Type B pancreatic cell (in vitro differentiated cells): ENCODE measurements around the gene SMYD3. TPM values are rescaled to one million over a fixed set of nuclear protein-coding genes. Genes with fewer than 3 reads are reported as not detected.

Experiments used
- DNase-seq: peaks from one replicate; pipeline ENCODE4 v3.0.0; 2021; ENCODE audit warnings: mixed read lengths; ENCODE audit not compliant: unreplicated experiment; ENCODE audit errors: extremely low spot score
- H3K27ac Mint-ChIP-seq: 2 replicates; pipeline ENCODE4 v1.8.0; 2021; ENCODE audit warnings: mild to moderate bottlenecking, mixed read lengths
- H3K27me3 Mint-ChIP-seq: 2 replicates; pipeline ENCODE4 v1.8.0; 2021; ENCODE audit warnings: mixed read lengths
- H3K36me3 Mint-ChIP-seq: 2 replicates; pipeline ENCODE4 v1.8.0; 2021; ENCODE audit warnings: mixed read lengths
- H3K4me1 Mint-ChIP-seq: one replicate; pipeline ENCODE4 v1.8.0; 2021; ENCODE audit warnings: mixed read lengths; ENCODE audit not compliant: unreplicated experiment
- H3K4me3 Mint-ChIP-seq: 2 replicates; pipeline ENCODE4 v1.8.0; 2021; ENCODE audit warnings: mild to moderate bottlenecking, mixed read lengths
- H3K9me3 Mint-ChIP-seq: 2 replicates; pipeline ENCODE4 v1.8.0; 2021; ENCODE audit warnings: mixed read lengths
- total RNA-seq: library from RNA; stranded (reverse); gene quantifications from 2 replicates; pipeline ENCODE4 v1.2.1, GENCODE V29; 2021; ENCODE audit warnings: low replicate concordance
- TF ChIP-seq, protein P1 (sequence below): fragments of 200-600 bp; sonication (generic); conservative IDR thresholded peaks from 2 replicates; pipeline ENCODE4 v1.5.0; 2021; ENCODE audit warnings: antibody characterized with exemption, mild to moderate bottlenecking

SMYD3 gene
- total RNA-seq, 1 donor from 2014 or later = 19.4 TPM

GRCh38 chr1:246483569-246483933 lies 23.5 kb downstream of the SMYD3 start:
- Mint-ChIP-seq H3K4me1 (no peaks in the 10 kb centered on the region), H3K9me3 (no peaks in the 10 kb centered on the region), H3K27me3 (no peaks in the 10 kb centered on the region), H3K4me3 (no peak overlapping the region), H3K36me3 (no peaks in the 10 kb centered on the region), H3K27ac (no peak overlapping the region)
- DNase-seq = no peak
- TF ChIP-seq, protein P1, sequence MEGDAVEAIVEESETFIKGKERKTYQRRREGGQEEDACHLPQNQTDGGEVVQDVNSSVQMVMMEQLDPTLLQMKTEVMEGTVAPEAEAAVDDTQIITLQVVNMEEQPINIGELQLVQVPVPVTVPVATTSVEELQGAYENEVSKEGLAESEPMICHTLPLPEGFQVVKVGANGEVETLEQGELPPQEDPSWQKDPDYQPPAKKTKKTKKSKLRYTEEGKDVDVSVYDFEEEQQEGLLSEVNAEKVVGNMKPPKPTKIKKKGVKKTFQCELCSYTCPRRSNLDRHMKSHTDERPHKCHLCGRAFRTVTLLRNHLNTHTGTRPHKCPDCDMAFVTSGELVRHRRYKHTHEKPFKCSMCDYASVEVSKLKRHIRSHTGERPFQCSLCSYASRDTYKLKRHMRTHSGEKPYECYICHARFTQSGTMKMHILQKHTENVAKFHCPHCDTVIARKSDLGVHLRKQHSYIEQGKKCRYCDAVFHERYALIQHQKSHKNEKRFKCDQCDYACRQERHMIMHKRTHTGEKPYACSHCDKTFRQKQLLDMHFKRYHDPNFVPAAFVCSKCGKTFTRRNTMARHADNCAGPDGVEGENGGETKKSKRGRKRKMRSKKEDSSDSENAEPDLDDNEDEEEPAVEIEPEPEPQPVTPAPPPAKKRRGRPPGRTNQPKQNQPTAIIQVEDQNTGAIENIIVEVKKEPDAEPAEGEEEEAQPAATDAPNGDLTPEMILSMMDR = no peak

DNA sequence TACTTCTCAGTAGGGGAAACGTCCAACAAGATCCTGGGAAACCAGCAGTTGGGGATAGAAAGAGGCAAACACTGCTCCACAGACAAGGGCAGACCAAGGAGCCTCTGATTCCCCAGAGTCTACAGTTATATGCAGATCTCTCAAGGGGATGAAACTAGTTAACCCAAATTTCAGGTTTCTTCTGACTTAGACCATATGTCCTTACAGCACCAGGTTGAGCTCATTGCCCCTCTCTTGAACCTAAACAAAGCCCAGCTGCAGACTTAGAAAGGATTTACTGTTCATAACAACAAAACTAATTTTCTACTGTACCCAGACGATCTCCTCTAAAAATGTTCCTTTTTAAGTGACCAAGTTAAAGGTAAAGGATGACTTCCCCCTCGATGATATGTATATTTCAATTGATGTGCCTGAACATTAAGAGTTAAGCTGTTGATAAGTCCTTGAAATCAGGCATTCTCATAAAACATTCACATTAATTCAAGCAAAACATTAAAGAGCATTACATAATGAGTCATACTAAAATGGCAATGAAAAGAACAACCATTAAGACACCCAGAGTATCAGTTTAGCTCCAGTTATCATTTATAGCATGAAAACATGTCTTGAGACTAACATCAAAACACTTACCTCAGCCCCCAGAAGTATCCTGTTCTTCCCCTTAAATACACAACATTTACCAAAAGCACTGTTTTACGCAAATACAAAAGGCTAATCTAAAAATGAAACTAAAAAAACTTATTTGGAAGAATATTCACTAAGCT lies 24.1 kb downstream of the SMYD3 start:
- DNase-seq = no peak
- H3K9me3 Mint-ChIP-seq = no peaks in the 10 kb centered on the region
- H3K36me3 Mint-ChIP-seq = no peaks in the 10 kb centered on the region
- H3K4me3 Mint-ChIP-seq = no peak overlapping the region
- no peak overlapping the region for H3K27ac Mint-ChIP-seq
- no peaks in the 10 kb centered on the region for H3K4me1 Mint-ChIP-seq
- no peaks in the 10 kb centered on the region for H3K27me3 Mint-ChIP-seq
- TF ChIP-seq, protein P1 = no peak

DNA sequence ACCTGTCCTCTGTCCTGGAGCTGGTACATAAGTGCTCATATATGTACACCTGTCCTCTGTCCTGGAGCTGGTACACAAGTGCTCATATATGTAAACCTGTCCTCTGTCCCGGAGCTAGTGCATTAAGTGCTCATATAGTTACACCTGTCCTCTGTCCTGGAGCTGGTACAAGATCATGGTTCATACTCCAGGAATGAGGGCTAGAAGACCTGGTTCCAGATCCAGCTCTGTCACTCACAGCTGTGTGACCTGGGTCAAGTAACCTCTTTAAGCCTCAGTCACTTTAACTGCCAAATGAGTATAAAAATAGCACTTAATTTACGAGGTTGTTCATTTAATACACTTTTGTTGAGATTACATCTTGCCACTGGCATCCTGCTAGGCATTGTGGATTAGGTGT lies 28.0 kb downstream of the SMYD3 start:
- no peak overlapping the region for H3K4me3 Mint-ChIP-seq
- no peaks in the 10 kb centered on the region for H3K36me3 Mint-ChIP-seq
- H3K27me3 Mint-ChIP-seq = no peaks in the 10 kb centered on the region
- TF ChIP-seq, protein P1 = no peak
- H3K27ac Mint-ChIP-seq = no peak overlapping the region
- peaks cover 5% of the 10 kb centered on the region for H3K4me1 Mint-ChIP-seq
- DNase-seq = no peak
- no peaks in the 10 kb centered on the region for H3K9me3 Mint-ChIP-seq

GRCh38 chr1:246477634-246478033 lies 29.4 kb downstream of the SMYD3 start:
- DNase-seq = no peak
- H3K4me1 Mint-ChIP-seq = peaks cover 5% of the 10 kb centered on the region
- TF ChIP-seq, protein P1 = no peak
- H3K27me3 Mint-ChIP-seq = no peaks in the 10 kb centered on the region
- H3K27ac Mint-ChIP-seq = no peak overlapping the region
- no peak overlapping the region for H3K4me3 Mint-ChIP-seq
- no peaks in the 10 kb centered on the region for H3K9me3 Mint-ChIP-seq
- no peaks in the 10 kb centered on the region for H3K36me3 Mint-ChIP-seq

DNA sequence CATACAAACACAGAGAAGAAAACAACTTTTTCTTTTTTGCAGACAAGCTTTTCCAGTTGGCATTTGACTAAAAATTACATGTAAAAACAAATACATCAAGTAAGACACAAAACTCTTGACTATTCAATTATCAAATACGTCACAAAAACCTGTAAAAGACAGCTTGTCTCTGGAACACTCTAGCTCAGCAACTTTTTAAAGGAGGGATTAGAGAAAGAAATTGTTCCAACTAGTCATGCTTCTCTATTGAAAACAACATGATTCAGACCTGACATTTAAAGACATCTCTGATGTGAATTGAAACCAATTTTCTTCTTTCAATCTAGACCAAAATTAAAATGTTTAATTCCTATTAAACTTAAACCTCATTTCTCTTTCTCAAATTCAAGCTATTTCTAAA lies 30.3 kb downstream of the SMYD3 start:
- H3K4me1 Mint-ChIP-seq = peaks cover 8% of the 10 kb centered on the region
- H3K36me3 Mint-ChIP-seq = no peaks in the 10 kb centered on the region
- TF ChIP-seq, protein P1 = no peak
- H3K4me3 Mint-ChIP-seq = no peak overlapping the region
- no peaks in the 10 kb centered on the region for H3K9me3 Mint-ChIP-seq
- H3K27ac Mint-ChIP-seq = no peak overlapping the region
- H3K27me3 Mint-ChIP-seq = no peaks in the 10 kb centered on the region
- DNase-seq = no peak

DNA sequence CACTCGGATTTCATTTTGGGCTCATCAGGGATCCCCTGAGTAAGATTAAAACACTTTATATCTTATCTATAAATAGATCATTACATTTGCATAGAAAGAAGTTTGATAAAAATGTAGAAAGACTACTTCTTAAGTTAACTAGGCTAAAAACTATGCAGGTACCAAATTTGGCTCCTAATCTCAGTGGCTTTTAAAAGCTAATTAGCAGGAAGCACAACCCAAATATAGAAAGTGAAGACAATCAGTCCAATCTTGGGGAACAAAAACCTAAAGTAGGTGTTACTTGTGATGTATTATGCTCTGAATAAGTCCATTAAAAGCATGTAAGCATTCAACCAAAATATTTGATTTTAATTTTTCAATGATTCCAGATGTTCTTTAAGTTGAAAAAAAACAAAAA lies 35.4 kb downstream of the SMYD3 start:
- Mint-ChIP-seq H3K4me3 (no peak overlapping the region), H3K9me3 (no peaks in the 10 kb centered on the region), H3K4me1 (peaks cover 8% of the 10 kb centered on the region), H3K27ac (no peak overlapping the region), H3K27me3 (no peaks in the 10 kb centered on the region), H3K36me3 (no peaks in the 10 kb centered on the region)
- TF ChIP-seq, protein P1 = no peak
- no peak for DNase-seq
